ENCODE measurements around the gene FBXL20.

GRCh38 chr17:39399791-39400190 lies 1.6 kb downstream of the FBXL20 start:
- TF ChIP-seq EZH2phosphoT487 (IDR thresholded peaks at IDR 0.05; ENCODE audit: insufficient read depth, low read depth) (no peak), EZH2 (IDR thresholded peaks at IDR 0.05; ENCODE audit: insufficient read depth, poor library complexity, severe bottlenecking) (no peak)

Measured in GM23248 (cell line).